GM03348 (cell line): ENCODE measurements around the gene LRRC46.

Source experiments
- DNase-seq: peaks from one replicate; pipeline ENCODE4 v3.0.0; 2012; ENCODE audit warnings: low spot score

Gene LRRC46

GRCh38 chr17:47831934-47832327 lies 461 bp downstream of the LRRC46 start:
- DNase-seq, result no peak

DNA sequence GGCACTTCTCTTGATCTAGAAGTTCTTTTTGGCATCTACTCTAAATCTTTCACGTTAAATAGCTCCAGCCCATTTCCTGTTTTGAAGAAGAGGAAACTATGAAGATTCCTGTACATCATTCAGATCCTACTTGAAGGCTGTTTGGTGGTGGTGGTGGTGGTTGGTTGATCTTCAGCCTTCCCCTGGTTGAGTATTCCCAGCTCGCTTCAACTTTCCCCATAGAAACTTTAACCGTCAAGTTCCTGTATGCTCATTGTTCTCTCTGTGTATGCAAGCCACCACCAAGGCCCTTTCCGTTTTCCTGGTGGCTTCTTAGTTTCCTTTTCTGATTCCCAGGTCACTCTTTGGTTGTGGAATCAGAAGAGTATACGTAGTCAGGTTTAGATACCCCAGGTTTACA lies 3.3 kb downstream of the LRRC46 start:
- no peak for DNase-seq

- DNase-seq, result no peak
Observed at GRCh38 chr17:47836601-47837000, 5.1 kb downstream of the LRRC46 start.

GRCh38 chr17:47837401-47838039 lies 6.0 kb downstream of the LRRC46 start:
- no peak for DNase-seq

DNA sequence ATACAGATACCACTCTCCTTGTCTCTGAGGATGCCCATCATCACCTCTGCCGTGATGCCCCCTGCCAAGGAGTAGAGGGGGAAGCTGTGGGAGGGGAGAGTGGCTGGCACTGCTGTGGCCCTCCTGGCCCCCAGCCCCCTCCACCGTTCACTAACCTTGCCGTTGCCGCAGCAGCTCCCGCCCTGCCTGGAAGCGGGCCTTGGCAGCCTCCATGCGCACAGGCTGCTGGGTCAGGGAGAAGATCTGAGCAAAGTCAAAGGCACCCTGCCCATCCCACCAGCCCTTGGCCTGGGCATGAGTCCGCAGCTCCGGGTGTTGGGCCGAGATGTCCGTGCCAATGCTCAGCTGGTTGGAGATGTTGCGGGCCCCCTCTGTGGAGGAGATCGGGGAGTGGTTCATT lies 7.2 kb downstream of the LRRC46 start:
- no peak for DNase-seq

DNA sequence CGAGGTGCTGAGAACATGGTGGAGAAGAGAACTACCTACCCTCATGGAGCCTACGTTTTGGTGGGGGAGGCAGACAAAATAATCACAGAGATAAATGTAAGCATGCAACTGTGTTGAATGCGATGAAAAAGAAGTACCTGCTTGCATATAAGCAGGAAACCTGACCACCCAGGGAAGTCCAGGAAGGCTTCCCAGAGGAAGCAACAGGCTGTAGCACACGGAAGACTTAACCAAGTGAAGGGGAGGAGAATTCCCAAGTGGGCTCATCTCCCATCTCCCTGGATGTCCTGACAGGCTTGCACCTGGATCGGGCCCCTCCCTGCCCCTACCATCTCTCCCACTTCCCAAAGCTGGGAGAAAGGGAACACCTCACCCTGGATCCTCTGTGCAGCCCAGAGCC lies 7.6 kb downstream of the LRRC46 start:
- DNase-seq, result no peak

- DNase-seq, result no peak
Observed at GRCh38 chr17:47840001-47840741, 8.7 kb downstream of the LRRC46 start.

DNA sequence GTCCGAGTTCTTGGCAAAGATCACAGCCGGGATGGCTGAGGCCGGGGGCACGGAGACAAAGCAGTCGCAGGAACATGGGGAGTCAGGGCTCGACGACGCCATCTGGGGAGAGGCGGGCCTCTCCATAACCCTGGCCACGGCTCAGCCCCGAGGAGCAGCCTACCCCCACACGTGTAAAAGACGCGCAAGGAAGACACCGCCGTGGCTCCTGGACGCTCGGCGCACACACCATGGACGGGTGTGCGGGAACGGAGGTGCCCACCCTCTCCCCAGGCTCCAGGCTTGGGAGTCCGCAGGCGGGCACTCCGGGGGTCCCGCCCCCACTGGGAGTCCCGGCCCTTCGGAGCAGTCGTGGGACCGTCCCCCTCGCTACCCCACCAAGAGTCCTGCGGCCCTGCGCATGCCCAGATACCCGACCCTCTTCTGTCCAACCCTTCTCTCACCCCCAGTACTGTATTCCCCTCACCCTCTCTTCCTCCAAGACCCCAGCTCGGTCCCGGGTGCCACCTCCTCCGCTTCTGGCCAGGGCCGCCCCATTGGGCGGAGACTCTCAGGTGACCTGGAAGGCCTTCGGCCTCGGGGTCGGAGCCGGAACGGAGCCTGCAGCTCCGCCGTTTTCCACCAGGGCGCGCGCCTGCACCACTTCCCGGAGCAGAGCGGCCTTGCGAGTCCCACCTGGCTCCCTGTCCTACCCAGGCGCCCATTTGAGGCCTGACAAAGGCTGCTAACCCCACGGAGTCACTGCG lies 9.4 kb downstream of the LRRC46 start, which contains the start of gene SCRN2:
Gene SCRN2, minus strand, starts transcription at position 532 of the 746 bp plus-strand sequence. Its CDS starts 430 bp downstream, at position 102.
- peak; percentile 92 for DNase-seq

- no peak for DNase-seq
Observed at GRCh38 chr17:47841488-47842291, 10.2 kb downstream of the LRRC46 start.

DNA sequence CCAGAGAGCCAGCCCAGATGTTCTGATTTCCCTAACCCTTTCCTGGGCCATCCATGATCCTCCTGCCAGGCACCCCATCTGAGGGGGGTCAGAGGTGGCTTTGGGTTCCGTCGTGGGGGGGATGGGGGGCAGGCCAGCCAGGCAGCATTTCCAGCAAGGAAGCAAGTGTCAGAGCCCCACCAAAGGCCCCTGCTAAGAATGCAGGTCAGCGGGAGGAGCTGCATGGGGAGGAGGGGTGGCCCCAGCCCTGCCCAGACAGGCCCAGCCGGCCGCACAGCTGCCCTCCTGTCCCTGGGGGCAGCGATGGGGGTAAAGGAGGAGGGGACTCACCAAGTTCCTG lies 11.9 kb downstream of the LRRC46 start:
- DNase-seq, result no peak

DNA sequence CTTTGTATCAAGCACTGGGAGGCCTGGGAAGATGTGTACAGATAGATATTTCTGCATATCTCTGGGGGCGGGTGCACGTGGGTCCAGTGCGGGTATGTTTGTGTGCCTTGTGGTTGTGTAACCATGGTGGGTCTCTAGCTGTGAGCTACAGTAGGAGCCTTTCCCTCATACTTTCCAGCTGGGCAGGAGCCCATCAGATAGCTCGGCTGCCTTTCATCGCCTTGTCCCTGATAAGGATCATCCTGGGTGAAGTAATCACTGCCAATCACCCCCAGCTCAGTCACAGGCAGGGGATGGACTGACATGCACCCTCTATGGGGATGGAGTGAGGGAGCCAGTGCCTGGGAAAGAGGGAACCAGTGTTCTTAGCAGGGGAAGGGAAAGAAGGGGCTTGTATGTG lies 12.8 kb downstream of the LRRC46 start:
- no peak for DNase-seq

GRCh38 chr17:47844814-47845715 lies 13.6 kb downstream of the LRRC46 start:
- DNase-seq, result peak; percentile 65

DNA sequence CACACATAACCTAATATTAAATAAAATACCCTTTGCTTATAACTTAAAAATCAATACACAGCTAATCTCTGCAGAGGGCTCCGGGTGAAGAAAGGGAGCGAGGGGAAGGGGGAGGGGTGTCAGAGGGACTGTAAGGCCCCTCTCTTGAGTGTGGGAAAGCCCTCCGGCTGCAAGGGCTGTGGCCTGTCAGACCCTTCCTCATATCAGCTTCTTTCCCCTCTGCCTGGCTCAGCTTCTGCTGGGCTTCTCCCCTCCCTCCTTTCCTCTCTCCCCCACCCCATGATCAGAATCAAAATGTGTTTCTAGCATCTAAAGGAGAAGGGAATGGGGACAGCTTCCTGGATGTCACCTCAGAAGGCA lies 14.2 kb downstream of the LRRC46 start:
- no peak for DNase-seq

DNA sequence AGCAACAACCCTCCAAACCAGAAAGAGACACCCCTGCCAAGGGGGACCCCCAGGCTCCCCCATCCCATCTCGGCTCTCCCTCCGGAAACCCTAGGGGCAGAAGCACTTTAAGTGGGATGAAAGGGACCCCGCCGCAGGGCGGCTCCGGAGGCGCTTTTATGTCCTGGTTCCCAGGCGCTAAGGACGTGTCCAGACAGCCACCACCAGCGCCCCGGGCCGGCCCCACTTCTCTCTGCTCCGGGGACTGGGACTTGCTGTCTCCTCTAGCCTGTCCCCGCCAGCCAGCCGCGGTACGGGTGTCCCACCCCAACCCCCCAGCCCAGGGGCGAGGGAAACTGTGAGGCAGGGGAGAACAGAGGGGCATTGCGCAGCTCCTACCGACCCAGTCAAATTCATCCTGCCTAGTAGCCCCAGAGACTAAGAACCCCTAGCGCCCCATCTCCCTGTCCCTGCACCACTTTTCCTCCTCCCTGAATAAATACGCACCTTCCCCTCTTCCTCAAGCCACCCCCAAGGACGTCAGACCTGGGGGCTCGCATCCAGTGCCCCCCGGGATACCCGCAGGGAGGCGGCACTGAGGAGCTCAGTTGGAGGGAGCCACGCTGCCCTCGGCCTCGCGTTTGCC lies 15.4 kb downstream of the LRRC46 start:
- no peak for DNase-seq

DNA sequence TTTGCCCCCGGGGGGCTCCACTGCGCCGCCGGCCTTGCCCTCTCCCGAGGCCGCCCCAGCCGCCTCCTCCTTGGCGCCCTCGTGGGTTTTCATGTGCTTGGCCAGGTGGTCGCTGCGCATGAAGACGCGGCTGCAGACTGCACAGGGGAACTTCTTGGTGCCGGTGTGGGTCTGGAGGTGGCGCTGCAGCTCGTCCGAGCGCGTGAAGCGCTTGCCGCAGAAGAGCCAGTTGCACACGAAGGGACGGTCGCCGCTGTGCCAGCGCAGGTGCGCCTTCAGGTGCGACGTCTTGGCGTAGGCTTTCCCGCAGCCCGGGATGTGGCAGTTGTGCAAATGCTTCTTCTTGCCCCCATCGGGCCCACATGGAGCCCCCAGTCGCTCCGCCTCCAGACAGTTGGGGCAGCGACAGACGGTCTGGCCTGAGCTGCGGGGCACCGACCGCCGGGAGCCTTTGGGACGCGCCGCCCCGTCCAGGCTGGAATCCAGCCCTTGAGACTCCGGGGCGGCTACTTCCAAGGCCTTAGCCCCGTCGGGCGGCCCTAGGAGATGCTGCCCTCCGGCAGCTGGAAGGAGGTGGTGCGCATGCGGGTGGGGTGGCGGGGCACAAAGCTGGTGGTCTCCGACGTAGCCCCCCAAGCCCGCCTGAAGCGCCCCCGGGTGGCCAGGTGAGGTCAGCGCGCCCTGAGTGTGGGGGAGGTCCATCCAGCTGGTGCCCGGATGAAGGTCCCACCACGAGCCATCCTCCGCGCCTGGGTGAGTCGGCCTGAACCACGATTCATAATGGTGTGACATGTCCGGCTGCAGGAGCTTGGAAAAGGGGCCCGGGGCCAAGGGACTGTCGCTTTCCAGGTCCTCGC lies 16.1 kb downstream of the LRRC46 start:
- DNase-seq, result no peak

DNA sequence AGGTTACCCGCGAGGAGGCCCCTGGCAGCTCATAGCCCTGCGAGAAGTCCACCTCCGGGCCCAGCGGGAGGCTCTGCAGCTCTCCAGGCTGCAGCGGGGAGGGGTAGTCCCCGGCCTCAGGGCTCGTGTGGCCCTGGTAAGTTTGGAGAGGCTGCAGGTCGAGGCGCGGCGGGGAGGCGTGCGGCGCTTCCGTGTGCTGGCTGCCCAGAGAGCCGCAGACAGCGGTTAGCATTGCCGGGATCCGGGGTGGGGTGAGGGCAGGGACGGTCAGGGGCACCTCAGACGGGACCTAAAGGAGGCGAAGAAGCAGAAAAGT lies 16.7 kb downstream of the LRRC46 start:
- no peak for DNase-seq

- no peak for DNase-seq
Observed at GRCh38 chr17:47850373-47850691, 18.9 kb downstream of the LRRC46 start.

GRCh38 chr17:47850692-47851573 lies 19.5 kb downstream of the LRRC46 start, which contains the start of gene SP6:
TSS of gene SP6 (minus strand) at chr17:47851163. CDS start at chr17:47848429, 2,734 bp downstream.
- peak; percentile 85 for DNase-seq

- DNase-seq, result no peak
Observed at GRCh38 chr17:47851764-47852112, 20.3 kb downstream of the LRRC46 start.
